ENCODE measurements around the gene SLC32A1.

- TF ChIP-seq CTCF (IDR thresholded peaks at IDR 0.05) (no peak), POLR2A (IDR thresholded peaks at IDR 0.05) (no peak)
Measured at GRCh38 chr20:38723017-38723847, 1.1 kb upstream of the SLC32A1 start.

Data from tibial nerve (tissue), 3 donors.